T-helper 1 cell treated with Interleukin-12 subunit alpha and Interleukin-12 subunit beta and Interleukin-4 antibody, amounts not matched to agents 30 μg/mL and 1 μg/mL, for 36 hours (primary cell): ENCODE measurements around the gene GGA1.

Experiments used
- H3K27ac Mint-ChIP-seq: one replicate; pipeline ENCODE4 v1.8.0; 2021; ENCODE audit warnings: mild to moderate bottlenecking, mixed read lengths
- H3K27me3 Mint-ChIP-seq: one replicate; pipeline ENCODE4 v1.8.0; 2021; ENCODE audit warnings: low read depth, mixed read lengths
- H3K36me3 Mint-ChIP-seq: one replicate; pipeline ENCODE4 v1.8.0; 2021; ENCODE audit warnings: low read depth, mixed read lengths
- H3K4me1 Mint-ChIP-seq: one replicate; pipeline ENCODE4 v1.8.0; 2021; ENCODE audit warnings: low read depth, mixed read lengths
- H3K4me3 Mint-ChIP-seq: one replicate; pipeline ENCODE4 v1.8.0; 2021; ENCODE audit warnings: mild to moderate bottlenecking, moderate library complexity, mixed read lengths
- H3K9me3 Mint-ChIP-seq: one replicate; pipeline ENCODE4 v1.8.0; 2021; ENCODE audit warnings: mixed read lengths

Gene GGA1

GRCh38 chr22:37566903-37567798 lies 41.5 kb upstream of the GGA1 start:
- Mint-ChIP-seq H3K9me3 (no peaks in the 10 kb centered on the region), H3K4me1 (peaks cover 28% of the 10 kb centered on the region), H3K27ac (peak overlapping the region; percentile 63), H3K4me3 (peak overlapping the region; percentile 34), H3K27me3 (peaks cover 41% of the 10 kb centered on the region), H3K36me3 (no peaks in the 10 kb centered on the region)

GRCh38 chr22:37568012-37568411 lies 40.6 kb upstream of the GGA1 start:
- Mint-ChIP-seq H3K27me3 (peaks cover 32% of the 10 kb centered on the region), H3K4me1 (peaks cover 26% of the 10 kb centered on the region), H3K27ac (no peak overlapping the region), H3K9me3 (no peaks in the 10 kb centered on the region), H3K36me3 (no peaks in the 10 kb centered on the region), H3K4me3 (no peak overlapping the region)

- no peak overlapping the region for H3K4me3 Mint-ChIP-seq
- H3K27me3 Mint-ChIP-seq, result peaks cover 27% of the 10 kb centered on the region
- no peak overlapping the region for H3K27ac Mint-ChIP-seq
- no peaks in the 10 kb centered on the region for H3K9me3 Mint-ChIP-seq
- H3K4me1 Mint-ChIP-seq, result peaks cover 21% of the 10 kb centered on the region
- H3K36me3 Mint-ChIP-seq, result no peaks in the 10 kb centered on the region
Measured at GRCh38 chr22:37568448-37569008, 40.1 kb upstream of the GGA1 start.

- Mint-ChIP-seq H3K27me3 (peaks cover 19% of the 10 kb centered on the region), H3K4me1 (peaks cover 19% of the 10 kb centered on the region), H3K27ac (no peak overlapping the region), H3K4me3 (no peak overlapping the region), H3K9me3 (no peaks in the 10 kb centered on the region), H3K36me3 (no peaks in the 10 kb centered on the region)
Measured at GRCh38 chr22:37569009-37569920, 39.4 kb upstream of the GGA1 start.

GRCh38 chr22:37569921-37570660 lies 38.5 kb upstream of the GGA1 start:
- Mint-ChIP-seq H3K4me3 (no peak overlapping the region), H3K4me1 (peaks cover 19% of the 10 kb centered on the region), H3K9me3 (no peaks in the 10 kb centered on the region), H3K36me3 (no peaks in the 10 kb centered on the region), H3K27ac (no peak overlapping the region), H3K27me3 (peaks cover 14% of the 10 kb centered on the region)

GRCh38 chr22:37570661-37570976 lies 38.0 kb upstream of the GGA1 start:
- H3K36me3 Mint-ChIP-seq, result no peaks in the 10 kb centered on the region
- H3K4me3 Mint-ChIP-seq, result no peak overlapping the region
- H3K9me3 Mint-ChIP-seq, result no peaks in the 10 kb centered on the region
- peaks cover 19% of the 10 kb centered on the region for H3K4me1 Mint-ChIP-seq
- no peak overlapping the region for H3K27ac Mint-ChIP-seq
- peaks cover 14% of the 10 kb centered on the region for H3K27me3 Mint-ChIP-seq

GRCh38 chr22:37571258-37571991 lies 37.2 kb upstream of the GGA1 start:
- Mint-ChIP-seq H3K9me3 (no peaks in the 10 kb centered on the region), H3K4me3 (no peak overlapping the region), H3K4me1 (peaks cover 15% of the 10 kb centered on the region), H3K36me3 (no peaks in the 10 kb centered on the region), H3K27ac (no peak overlapping the region), H3K27me3 (peaks cover 14% of the 10 kb centered on the region)

GRCh38 chr22:37571992-37572373 lies 36.7 kb upstream of the GGA1 start:
- H3K27ac Mint-ChIP-seq, result peak overlapping the region; percentile 31
- peaks cover 14% of the 10 kb centered on the region for H3K27me3 Mint-ChIP-seq
- no peak overlapping the region for H3K4me3 Mint-ChIP-seq
- no peaks in the 10 kb centered on the region for H3K9me3 Mint-ChIP-seq
- peaks cover 9% of the 10 kb centered on the region for H3K4me1 Mint-ChIP-seq
- H3K36me3 Mint-ChIP-seq, result no peaks in the 10 kb centered on the region

GRCh38 chr22:37575490-37576003 lies 33.1 kb upstream of the GGA1 start:
- Mint-ChIP-seq H3K27ac (no peak overlapping the region), H3K9me3 (no peaks in the 10 kb centered on the region), H3K4me3 (no peak overlapping the region), H3K4me1 (peaks cover 8% of the 10 kb centered on the region), H3K27me3 (peaks cover 11% of the 10 kb centered on the region), H3K36me3 (no peaks in the 10 kb centered on the region)

- Mint-ChIP-seq H3K36me3 (no peaks in the 10 kb centered on the region), H3K4me1 (peaks cover 8% of the 10 kb centered on the region), H3K9me3 (no peaks in the 10 kb centered on the region), H3K27me3 (peaks cover 16% of the 10 kb centered on the region), H3K4me3 (no peak overlapping the region), H3K27ac (no peak overlapping the region)
Measured at GRCh38 chr22:37578002-37578401, 30.6 kb upstream of the GGA1 start.

- Mint-ChIP-seq H3K36me3 (no peaks in the 10 kb centered on the region), H3K4me3 (no peak overlapping the region), H3K27ac (no peak overlapping the region), H3K9me3 (no peaks in the 10 kb centered on the region), H3K27me3 (peaks cover 21% of the 10 kb centered on the region), H3K4me1 (peaks cover 8% of the 10 kb centered on the region)
Measured at GRCh38 chr22:37581504-37581903, 27.1 kb upstream of the GGA1 start.

- Mint-ChIP-seq H3K27me3 (peaks cover 19% of the 10 kb centered on the region), H3K27ac (no peak overlapping the region), H3K4me3 (no peak overlapping the region), H3K4me1 (peaks cover 8% of the 10 kb centered on the region), H3K9me3 (no peaks in the 10 kb centered on the region), H3K36me3 (no peaks in the 10 kb centered on the region)
Measured at GRCh38 chr22:37582526-37582925, 26.1 kb upstream of the GGA1 start.

- Mint-ChIP-seq H3K4me1 (peaks cover 11% of the 10 kb centered on the region), H3K36me3 (no peaks in the 10 kb centered on the region), H3K27ac (no peak overlapping the region), H3K4me3 (no peak overlapping the region), H3K9me3 (no peaks in the 10 kb centered on the region), H3K27me3 (peaks cover 4% of the 10 kb centered on the region)
Measured at GRCh38 chr22:37588546-37589215, 20.0 kb upstream of the GGA1 start.
